Natural killer cell treated with Interleukin-12 subunit alpha and Interleukin-12 subunit beta and Interleukin-15 and Interleukin-18, amount 100 ng/mL, for 72 hours (primary cell): ENCODE data around the gene FBXL4. TPM values are rescaled to one million over a fixed set of nuclear protein-coding genes. Genes with fewer than 3 reads are reported as not detected.

Experiments used
- ATAC-seq, 2 donors: fragments of 150-1000 bp; cut with Tn5 transposase in 1 of 2; sonication (Bioruptor Pico), chemical (Tn5 transposase) in 1 of 2; 2 replicates each; pipeline ENCODE4 v1.10.0; 2021
- DNase-seq: peaks from one replicate; pipeline ENCODE4 v3.0.0; 2022; ENCODE audit warnings: low spot score
- H3K27ac Mint-ChIP-seq, 2 donors: 1 replicate in 1 of 2; 2 replicates in 1 of 2; pipeline ENCODE4 v1.8.0; 2022; ENCODE audit warnings: mixed read lengths in 2 of 2, mild to moderate bottlenecking in 1 of 2, moderate library complexity in 1 of 2
- H3K27me3 Mint-ChIP-seq, 2 donors: 1 replicate in 1 of 2; 2 replicates in 1 of 2; pipeline ENCODE4 v1.8.0; 2022; ENCODE audit warnings: mixed read lengths in 2 of 2
- H3K36me3 Mint-ChIP-seq: one replicate; pipeline ENCODE4 v1.8.0; 2022; ENCODE audit warnings: mixed read lengths
- H3K4me1 Mint-ChIP-seq, 2 donors: 1 replicate in 1 of 2; 2 replicates in 1 of 2; pipeline ENCODE4 v1.8.0; 2022; ENCODE audit warnings: low read depth in 2 of 2, mixed read lengths in 2 of 2, mild to moderate bottlenecking in 1 of 2
- H3K4me3 Mint-ChIP-seq: one replicate; pipeline ENCODE4 v1.8.0; 2022; ENCODE audit warnings: mixed read lengths
- H3K9me3 Mint-ChIP-seq: 2 replicates; pipeline ENCODE4 v1.8.0; 2022; ENCODE audit warnings: mixed read lengths
- total RNA-seq, 2 donors: library from RNA; stranded (reverse); gene quantifications; one replicate each; pipeline ENCODE4 v1.2.3, GENCODE V29; 2022

FBXL4 gene
- total RNA-seq, 2 donors from 2014 or later: 9.1 to 11.2 TPM

DNA sequence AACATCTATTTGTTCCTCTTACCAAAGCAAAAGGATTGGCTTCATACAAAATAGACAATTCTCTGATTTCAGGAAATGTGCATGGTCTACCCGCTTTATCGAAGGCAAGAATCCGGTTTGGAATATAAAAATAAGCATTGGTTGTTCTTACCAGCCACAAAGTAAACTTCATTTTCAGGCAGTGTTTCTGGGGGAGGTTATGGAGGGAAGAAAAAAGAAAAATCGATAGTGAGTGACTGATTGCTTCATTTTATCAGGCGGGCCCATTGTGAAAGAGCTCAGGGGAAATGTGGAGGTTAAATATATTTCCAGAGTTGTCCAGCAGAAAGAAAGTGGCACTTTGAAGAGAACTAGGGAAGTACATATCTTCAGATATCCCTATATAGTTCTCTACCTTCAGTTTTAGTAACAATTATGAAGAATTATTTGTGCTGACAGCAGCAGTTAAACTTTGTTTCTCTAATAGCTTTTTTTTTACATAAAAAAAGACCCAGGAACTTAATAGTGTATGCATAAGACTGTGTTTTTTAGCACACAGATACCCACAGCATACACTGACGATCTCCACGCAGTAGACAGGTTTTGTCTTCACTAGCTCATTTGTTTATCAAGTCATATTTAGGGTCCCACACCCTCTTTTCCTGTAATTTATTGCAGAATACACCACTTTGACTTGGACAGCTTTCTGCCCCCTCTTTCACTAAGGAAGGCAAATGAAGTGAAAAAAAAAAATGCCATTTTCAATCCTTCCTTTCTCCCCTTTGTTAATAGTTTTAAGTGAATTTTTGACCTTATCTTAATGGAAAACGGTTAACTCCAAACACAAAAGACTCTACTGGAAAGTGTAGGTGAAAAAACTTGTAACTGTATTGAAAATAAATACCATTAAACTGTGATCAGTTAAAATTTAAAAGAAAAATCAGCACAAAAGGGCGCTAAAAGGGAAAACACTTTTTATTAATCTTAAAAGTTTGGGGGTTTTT is 110.5 kb downstream of the FBXL4 start:
- Mint-ChIP-seq H3K27me3 (peaks cover 57 to 85% of the 10 kb centered on the region in 2 donors), H3K27ac (no peak overlapping the region), H3K36me3 (no peaks in the 10 kb centered on the region), H3K4me1 (peaks cover 20 to 29% of the 10 kb centered on the region in 2 donors), H3K9me3 (no peaks in the 10 kb centered on the region), H3K4me3 (no peak overlapping the region)
- DNase-seq: no peak
- no peak for ATAC-seq

GRCh38 chr6:98836025-98836961 is 111.5 kb downstream of the FBXL4 start:
- no peaks in the 10 kb centered on the region for H3K36me3 Mint-ChIP-seq
- no peak for DNase-seq
- ATAC-seq: no peak
- peak overlapping the region; percentile 56 for H3K4me3 Mint-ChIP-seq
- no peak overlapping the region for H3K27ac Mint-ChIP-seq
- H3K4me1 Mint-ChIP-seq: peaks cover 22 to 30% of the 10 kb centered on the region in 2 donors
- peaks cover 50 to 77% of the 10 kb centered on the region in 2 donors for H3K27me3 Mint-ChIP-seq
- H3K9me3 Mint-ChIP-seq: no peaks in the 10 kb centered on the region

GRCh38 chr6:98835149-98836024 is 112.4 kb downstream of the FBXL4 start:
- Mint-ChIP-seq H3K36me3 (no peaks in the 10 kb centered on the region), H3K4me1 (peaks cover 25 to 33% of the 10 kb centered on the region in 2 donors), H3K27me3 (peaks cover 54 to 78% of the 10 kb centered on the region in 2 donors), H3K4me3 (peak overlapping the region; percentile 56), H3K9me3 (no peaks in the 10 kb centered on the region), H3K27ac (no peak overlapping the region)
- no peak for DNase-seq
- ATAC-seq: peak in 1 of 2 donors; percentile 19

- Mint-ChIP-seq H3K36me3 (no peaks in the 10 kb centered on the region), H3K27ac (peak within 1 kb of the TSS in 1 of 2 donors; percentile 10), H3K4me1 (peaks cover 25 to 33% of the 10 kb centered on the region in 2 donors), H3K27me3 (peaks cover 52 to 77% of the 10 kb centered on the region in 2 donors), H3K4me3 (peak within 1 kb of the TSS; percentile 81), H3K9me3 (no peaks in the 10 kb centered on the region)
- ATAC-seq (peak; percentile 84 to 90), DNase-seq (peak; percentile 69)
Measured at GRCh38 chr6:98834060-98835031, 113.4 kb downstream of the FBXL4 start, which contains the start of gene POU3F2. POU3F2 (plus strand) TSS chr6:98834574; CDS start chr6:98834874, 300 bp downstream.

- DNase-seq (no peak), ATAC-seq (peak in 1 of 2 donors; percentile 25)
- H3K4me3 Mint-ChIP-seq: peak overlapping the region; percentile 81
- peaks cover 52 to 77% of the 10 kb centered on the region in 2 donors for H3K27me3 Mint-ChIP-seq
- peak overlapping the region in 1 of 2 donors; percentile 10 for H3K27ac Mint-ChIP-seq
- H3K9me3 Mint-ChIP-seq: no peaks in the 10 kb centered on the region
- peaks cover 26 to 33% of the 10 kb centered on the region in 2 donors for H3K4me1 Mint-ChIP-seq
- no peaks in the 10 kb centered on the region for H3K36me3 Mint-ChIP-seq
Measured at GRCh38 chr6:98833307-98834059, 114.3 kb downstream of the FBXL4 start.

- DNase-seq: no peak
- no peaks in the 10 kb centered on the region for H3K36me3 Mint-ChIP-seq
Measured at GRCh38 chr6:98833057-98833306, 114.8 kb downstream of the FBXL4 start.

DNA sequence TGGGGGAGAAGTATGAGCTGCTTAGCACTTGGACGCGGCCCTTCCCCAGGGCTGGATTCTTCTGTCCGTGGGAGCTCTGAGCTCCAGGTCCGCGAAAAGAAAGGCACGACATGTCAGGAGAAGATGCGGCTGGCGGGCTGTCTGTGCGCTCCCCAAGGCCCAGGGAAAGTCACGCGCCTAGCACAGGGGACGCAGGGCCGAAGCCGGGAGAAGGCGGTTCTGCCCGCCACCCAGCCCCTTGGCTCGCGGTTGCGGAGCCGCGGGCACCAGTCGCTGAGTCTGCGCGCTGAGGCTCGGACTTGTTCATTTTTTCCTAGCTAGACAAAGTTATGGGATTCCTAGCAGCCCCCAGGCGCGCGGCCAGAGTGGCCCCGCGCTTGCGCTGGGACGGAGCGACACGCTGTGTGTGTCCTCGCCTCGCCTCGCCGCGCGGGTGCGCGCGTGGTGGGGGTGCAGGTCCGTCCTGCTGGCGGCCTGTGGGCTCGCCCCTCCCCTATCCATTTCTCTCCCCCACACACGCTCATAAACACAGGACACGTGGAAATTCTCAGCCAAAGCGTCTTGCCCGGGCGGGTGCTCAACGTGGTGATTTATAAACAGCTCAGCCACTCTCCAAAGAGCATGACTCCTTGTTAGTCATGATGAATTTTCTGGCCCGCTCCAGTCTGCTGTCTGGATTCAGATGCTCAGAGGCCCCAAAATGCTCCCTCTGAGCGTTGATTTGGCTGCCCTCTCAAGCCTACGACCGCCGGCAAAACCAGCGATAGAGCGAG is 115.3 kb downstream of the FBXL4 start:
- H3K27me3 Mint-ChIP-seq: peaks cover 50 to 74% of the 10 kb centered on the region in 2 donors
- H3K27ac Mint-ChIP-seq: no peak overlapping the region
- ATAC-seq (no peak), DNase-seq (no peak)
- H3K4me1 Mint-ChIP-seq: peaks cover 30 to 38% of the 10 kb centered on the region in 2 donors
- H3K4me3 Mint-ChIP-seq: peak overlapping the region; percentile 81
- no peaks in the 10 kb centered on the region for H3K36me3 Mint-ChIP-seq
- H3K9me3 Mint-ChIP-seq: no peaks in the 10 kb centered on the region

More at GRCh38 chr6:98833057-98833306, 114.8 kb downstream of the FBXL4 start:
- peaks cover 30 to 38% of the 10 kb centered on the region in 2 donors for H3K4me1 Mint-ChIP-seq
- peaks cover 54 to 77% of the 10 kb centered on the region in 2 donors for H3K27me3 Mint-ChIP-seq
- ATAC-seq: no peak
- H3K9me3 Mint-ChIP-seq: no peaks in the 10 kb centered on the region
- H3K4me3 Mint-ChIP-seq: peak overlapping the region; percentile 81
- H3K27ac Mint-ChIP-seq: no peak overlapping the region

DNA sequence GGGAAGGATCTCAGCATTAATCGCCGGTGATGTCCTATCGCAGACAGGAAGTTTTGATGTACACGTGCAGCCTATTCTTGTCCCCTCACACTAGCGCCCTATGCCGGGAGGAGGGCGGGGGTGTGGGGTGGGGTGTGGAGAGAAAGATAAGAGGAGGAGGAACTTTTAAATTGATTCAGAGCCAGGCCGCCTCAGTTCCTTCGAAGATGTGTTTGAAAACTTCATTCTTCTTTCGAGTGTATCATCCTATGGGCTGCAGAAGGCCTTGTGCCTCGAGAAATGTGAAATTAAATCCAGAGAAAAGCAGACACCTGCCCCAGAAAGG is 115.8 kb downstream of the FBXL4 start:
- Mint-ChIP-seq H3K4me1 (peaks cover 30 to 37% of the 10 kb centered on the region in 2 donors), H3K27ac (no peak overlapping the region), H3K36me3 (no peaks in the 10 kb centered on the region), H3K4me3 (no peak overlapping the region), H3K27me3 (peaks cover 51 to 74% of the 10 kb centered on the region in 2 donors), H3K9me3 (no peaks in the 10 kb centered on the region)
- ATAC-seq (no peak), DNase-seq (no peak)

DNA sequence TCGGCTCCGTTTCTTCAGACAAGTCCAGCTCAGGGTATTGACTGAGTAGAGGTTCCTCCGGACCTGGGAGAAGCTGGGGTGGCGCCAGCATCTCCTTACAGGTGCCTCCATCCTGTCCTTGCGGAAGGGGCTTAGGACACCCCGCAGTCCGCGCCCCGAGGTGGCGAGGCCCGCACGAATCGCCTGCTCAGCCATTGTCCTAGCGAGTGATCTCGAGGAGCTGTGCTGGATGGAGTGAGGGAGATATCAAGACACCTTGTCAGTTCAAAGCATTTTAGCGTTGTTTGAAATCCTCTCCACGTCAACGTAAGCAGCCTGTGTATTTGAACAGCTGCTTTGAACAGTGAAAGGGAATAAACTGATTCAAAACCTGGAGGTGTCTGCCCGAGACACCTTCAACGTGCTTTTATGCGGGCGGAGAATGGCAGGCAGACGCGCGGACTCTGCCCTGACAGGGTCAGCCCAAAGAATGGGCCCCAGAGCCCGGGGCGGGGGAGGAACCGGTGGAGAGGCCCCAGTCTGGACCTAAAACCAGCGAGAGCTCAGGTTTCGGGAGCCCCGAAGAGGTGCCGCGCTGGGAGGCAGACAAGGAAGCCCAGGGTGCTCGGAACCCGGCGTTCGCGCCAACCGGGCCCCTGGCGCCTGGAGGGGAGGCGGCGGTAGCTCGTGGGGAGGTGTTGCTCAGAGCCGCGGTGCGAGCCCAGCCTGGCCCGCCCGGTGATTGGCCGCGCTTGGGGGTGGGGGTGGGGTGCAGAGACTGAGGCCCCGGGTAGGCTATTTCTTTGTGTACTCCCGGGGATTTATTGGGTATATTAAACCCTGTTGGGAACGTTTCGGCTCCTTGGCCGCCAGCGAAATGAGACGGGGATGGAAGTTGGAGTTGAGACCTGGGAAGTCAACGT is 116.4 kb downstream of the FBXL4 start:
- H3K36me3 Mint-ChIP-seq: peaks cover under 1% of the 10 kb centered on the region
- peaks cover 50 to 74% of the 10 kb centered on the region in 2 donors for H3K27me3 Mint-ChIP-seq
- peaks cover 29 to 32% of the 10 kb centered on the region in 2 donors for H3K4me1 Mint-ChIP-seq
- no peak for ATAC-seq
- H3K9me3 Mint-ChIP-seq: no peaks in the 10 kb centered on the region
- DNase-seq: no peak
- H3K27ac Mint-ChIP-seq: no peak overlapping the region
- peak overlapping the region; percentile 25 for H3K4me3 Mint-ChIP-seq

- peaks cover 54 to 76% of the 10 kb centered on the region in 2 donors for H3K27me3 Mint-ChIP-seq
- ATAC-seq (no peak), DNase-seq (no peak)
- H3K36me3 Mint-ChIP-seq: peaks cover 7% of the 10 kb centered on the region
- H3K27ac Mint-ChIP-seq: no peak overlapping the region
- peaks cover 23 to 25% of the 10 kb centered on the region in 2 donors for H3K4me1 Mint-ChIP-seq
- H3K9me3 Mint-ChIP-seq: no peaks in the 10 kb centered on the region
- no peak overlapping the region for H3K4me3 Mint-ChIP-seq
Measured at GRCh38 chr6:98830146-98830545, 117.6 kb downstream of the FBXL4 start.
